SU-DHL-6 (cell line): Measurements from ENCODE around the gene UBR2.

Experiments used
- EZH2phosphoT487 ChIP-seq: fragments of 200-600 bp; sonication (generic), shearing (Covaris generic); conservative IDR thresholded peaks from 2 replicates; pipeline ENCODE4 v1.6.1; 2018; ENCODE audit warnings: mild to moderate bottlenecking, antibody characterized with exemption, low read length, moderate library complexity, mixed read lengths
- TF ChIP-seq, protein P1 (sequence below): fragments of 200-600 bp; sonication (generic); IDR thresholded peaks from one replicate; pipeline ENCODE4 v1.5.1; 2017; ENCODE audit warnings: antibody characterized with exemption, mild to moderate bottlenecking, low read length, moderate library complexity; ENCODE audit not compliant: insufficient read depth, poor library complexity, severe bottlenecking

DNA sequence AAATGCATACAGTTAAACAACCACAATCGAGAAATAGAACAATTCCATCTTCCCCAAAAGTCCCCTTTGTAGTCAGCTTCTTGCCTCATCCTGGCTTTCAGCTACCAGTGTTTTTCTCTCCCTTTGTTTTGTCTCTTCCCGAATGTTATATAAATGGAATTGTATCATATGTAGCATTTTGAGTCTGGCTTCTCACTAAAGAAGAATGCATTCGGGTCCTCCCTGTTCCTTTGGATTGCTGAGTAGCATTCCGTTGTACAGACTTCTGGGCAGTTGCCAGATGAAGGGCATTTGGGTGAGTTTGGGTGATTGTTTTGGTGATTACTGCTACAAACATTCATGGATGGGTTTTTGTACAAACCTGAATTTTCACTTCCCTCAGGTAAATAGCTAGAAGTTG lies 130.8 kb downstream of the UBR2 start:
- TF ChIP-seq, protein P1, sequence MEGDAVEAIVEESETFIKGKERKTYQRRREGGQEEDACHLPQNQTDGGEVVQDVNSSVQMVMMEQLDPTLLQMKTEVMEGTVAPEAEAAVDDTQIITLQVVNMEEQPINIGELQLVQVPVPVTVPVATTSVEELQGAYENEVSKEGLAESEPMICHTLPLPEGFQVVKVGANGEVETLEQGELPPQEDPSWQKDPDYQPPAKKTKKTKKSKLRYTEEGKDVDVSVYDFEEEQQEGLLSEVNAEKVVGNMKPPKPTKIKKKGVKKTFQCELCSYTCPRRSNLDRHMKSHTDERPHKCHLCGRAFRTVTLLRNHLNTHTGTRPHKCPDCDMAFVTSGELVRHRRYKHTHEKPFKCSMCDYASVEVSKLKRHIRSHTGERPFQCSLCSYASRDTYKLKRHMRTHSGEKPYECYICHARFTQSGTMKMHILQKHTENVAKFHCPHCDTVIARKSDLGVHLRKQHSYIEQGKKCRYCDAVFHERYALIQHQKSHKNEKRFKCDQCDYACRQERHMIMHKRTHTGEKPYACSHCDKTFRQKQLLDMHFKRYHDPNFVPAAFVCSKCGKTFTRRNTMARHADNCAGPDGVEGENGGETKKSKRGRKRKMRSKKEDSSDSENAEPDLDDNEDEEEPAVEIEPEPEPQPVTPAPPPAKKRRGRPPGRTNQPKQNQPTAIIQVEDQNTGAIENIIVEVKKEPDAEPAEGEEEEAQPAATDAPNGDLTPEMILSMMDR = no peak
- no peak for TF ChIP-seq EZH2phosphoT487
